HG03066 (cell line): Measurements from ENCODE around the gene POLG.

Experiments
- ATAC-seq: cut with Tn5 transposase; IDR thresholded peaks from one replicate; pipeline ENCODE4 v1.9.1; 2021; ENCODE audit warnings: low read depth; ENCODE audit not compliant: unreplicated experiment

Gene POLG

GRCh38 chr15:89370120-89370977 lies 35.7 kb upstream of the POLG start:
- ATAC-seq, result no peak

GRCh38 chr15:89369341-89369947 lies 34.8 kb upstream of the POLG start:
- no peak for ATAC-seq

GRCh38 chr15:89368566-89369223 lies 34.1 kb upstream of the POLG start:
- ATAC-seq, result no peak

GRCh38 chr15:89367485-89368451 lies 33.1 kb upstream of the POLG start:
- ATAC-seq, result no peak

- ATAC-seq, result no peak
Observed at GRCh38 chr15:89366656-89367393, 32.2 kb upstream of the POLG start.

- ATAC-seq, result no peak
Observed at GRCh38 chr15:89365462-89366065, 30.9 kb upstream of the POLG start.

GRCh38 chr15:89364741-89365450 lies 30.3 kb upstream of the POLG start:
- ATAC-seq, result no peak

GRCh38 chr15:89364341-89364740 lies 29.7 kb upstream of the POLG start:
- ATAC-seq, result no peak

GRCh38 chr15:89363770-89364169 lies 29.1 kb upstream of the POLG start:
- ATAC-seq, result no peak

GRCh38 chr15:89363133-89363532 lies 28.5 kb upstream of the POLG start:
- ATAC-seq, result no peak

- no peak for ATAC-seq
Observed at GRCh38 chr15:89362203-89363101, 27.8 kb upstream of the POLG start.

GRCh38 chr15:89361451-89362202 lies 27.0 kb upstream of the POLG start:
- no peak for ATAC-seq

GRCh38 chr15:89360294-89360971 lies 25.8 kb upstream of the POLG start:
- ATAC-seq, result no peak

GRCh38 chr15:89359471-89360293 lies 25.1 kb upstream of the POLG start:
- no peak for ATAC-seq

- peak; percentile 92 for ATAC-seq
Observed at GRCh38 chr15:89358755-89359439, 24.3 kb upstream of the POLG start.
